GM21723 (cell line): ENCODE data around the gene USP48.
"Not testable (repeated sequence)": the region's sequence is repeated elsewhere in the genome, so short reads cannot be mapped to it uniquely, and the experiment has no call there.

Experiments
- ATAC-seq: cut with Tn5 transposase; IDR thresholded peaks from one replicate; pipeline ENCODE4 v1.9.1; 2021; ENCODE audit warnings: mild to moderate bottlenecking, moderate library complexity; ENCODE audit not compliant: unreplicated experiment

USP48 gene

GRCh38 chr1:21702780-21703179 is 80.2 kb downstream of the USP48 start:
- no peak for ATAC-seq

DNA sequence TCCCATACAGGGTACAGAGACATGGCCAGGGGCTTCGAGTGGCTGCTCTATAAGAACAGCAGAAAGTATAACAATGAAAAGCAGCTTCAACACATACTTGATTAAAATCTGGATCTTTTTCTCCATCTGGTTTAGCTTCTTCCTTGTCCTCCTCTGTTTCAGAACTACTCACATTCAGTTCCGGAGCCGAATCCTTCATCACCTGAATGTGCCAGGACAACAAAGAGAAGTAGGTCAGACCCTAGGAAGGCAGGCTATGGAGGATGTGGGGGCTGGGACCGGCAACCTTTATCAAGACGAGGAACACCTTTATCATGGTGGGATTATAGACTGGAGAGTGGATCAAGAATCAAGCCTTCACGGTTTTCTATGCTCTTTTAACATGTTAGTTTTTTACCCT is 81.5 kb downstream of the USP48 start:
- no peak for ATAC-seq

DNA sequence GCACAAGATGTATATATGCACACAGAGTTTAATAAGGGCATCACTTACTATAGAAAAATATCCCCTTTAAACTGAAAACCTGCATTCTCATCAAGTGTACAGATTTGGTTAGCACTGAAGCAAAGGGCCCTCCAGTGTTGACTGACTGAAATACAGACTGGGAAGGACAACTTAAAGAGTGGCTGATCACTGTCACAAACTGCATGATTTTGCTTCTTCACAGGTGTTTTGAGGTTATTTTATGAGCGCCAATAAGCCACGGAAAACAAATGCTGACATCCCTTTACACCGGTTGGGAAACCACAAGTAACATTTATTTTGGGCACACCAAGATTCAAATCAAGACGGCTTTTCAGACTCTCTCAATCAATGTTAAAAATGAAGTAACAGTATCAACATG is 82.9 kb downstream of the USP48 start:
- ATAC-seq: no peak

- ATAC-seq: no peak
These were observed 86.0 kb downstream of the USP48 start for GRCh38 chr1:21696931-21697330.

DNA sequence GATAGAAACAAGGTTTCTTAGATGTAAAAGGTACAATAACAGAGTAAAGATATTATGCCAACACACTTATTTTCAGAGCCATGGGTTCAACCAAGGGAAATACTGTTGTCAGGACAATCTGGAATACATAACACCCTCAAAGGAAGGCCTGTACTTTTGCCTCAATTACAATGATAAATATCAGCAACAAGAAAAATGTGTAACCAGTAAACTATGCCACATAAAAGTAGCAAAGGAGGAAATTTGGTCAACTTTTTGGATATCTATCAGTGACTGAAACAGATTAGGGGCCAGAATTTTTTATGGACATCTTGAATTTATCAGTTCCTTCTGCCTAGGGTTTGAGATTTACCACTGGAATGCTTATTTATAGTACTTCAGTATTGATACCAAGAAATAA is 89.2 kb downstream of the USP48 start:
- ATAC-seq: no peak

GRCh38 chr1:21691739-21692138 is 91.2 kb downstream of the USP48 start:
- no peak for ATAC-seq

GRCh38 chr1:21689661-21690372 is 93.1 kb downstream of the USP48 start:
- no peak for ATAC-seq

DNA sequence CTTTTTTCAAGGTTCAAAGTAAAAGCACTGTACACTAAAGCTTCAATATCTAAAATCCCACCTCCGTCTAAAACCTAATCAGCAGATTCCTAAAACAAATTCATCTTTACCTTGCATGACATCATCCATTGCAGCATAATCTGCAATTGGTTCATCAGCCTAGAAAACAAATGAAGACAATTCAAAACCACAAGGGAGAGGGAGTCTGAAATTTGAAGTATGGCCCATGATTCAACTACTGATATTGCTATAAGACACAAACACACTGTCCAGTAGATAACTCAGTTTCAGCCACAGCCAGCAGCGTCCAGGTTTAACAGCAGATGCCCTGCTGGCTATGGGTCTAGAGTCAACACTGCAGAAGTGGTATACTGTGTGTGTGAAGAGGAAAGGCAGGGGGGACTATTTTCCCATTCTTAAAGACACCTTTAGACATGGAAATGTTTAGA is 95.8 kb downstream of the USP48 start:
- no peak for ATAC-seq

DNA sequence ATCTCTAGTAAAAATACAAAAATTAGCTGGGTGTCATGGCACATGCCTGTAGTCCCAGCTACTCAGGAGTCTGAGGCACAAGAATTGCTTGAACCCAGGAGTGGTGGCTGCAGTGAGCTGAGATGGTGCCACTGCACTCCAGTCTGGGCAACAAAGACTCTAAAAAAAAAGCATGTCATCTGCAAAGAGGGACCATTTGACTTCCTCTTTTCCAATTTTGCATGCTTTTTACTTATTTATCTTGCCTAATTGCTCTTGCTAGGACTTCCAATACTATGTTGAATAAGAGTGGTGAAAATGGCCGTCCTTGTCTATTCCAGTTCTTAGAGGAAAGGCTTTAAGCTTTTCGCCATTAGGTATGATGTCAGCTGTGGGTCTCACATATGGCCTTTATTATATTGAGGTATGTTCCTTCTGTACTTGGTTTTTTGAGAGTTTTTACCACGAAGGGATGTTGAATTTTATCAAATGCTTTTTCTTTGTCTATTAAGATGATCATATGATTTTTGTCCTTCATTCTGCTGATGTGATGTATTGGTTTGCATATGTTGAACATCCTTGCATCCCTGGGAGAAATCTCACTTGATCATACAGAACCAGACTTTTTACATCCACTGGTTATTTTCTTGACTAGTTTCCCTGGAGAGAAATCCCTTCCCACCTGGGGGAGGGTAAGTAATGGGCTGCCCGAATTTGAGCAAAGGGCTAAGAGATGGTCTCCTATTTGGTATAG is 96.8 kb downstream of the USP48 start:
- ATAC-seq: no peak

- no peak for ATAC-seq
These were observed 101.5 kb downstream of the USP48 start for GRCh38 chr1:21681426-21681825.

- no peak for ATAC-seq
These were observed 102.0 kb downstream of the USP48 start for GRCh38 chr1:21680918-21681317.

DNA sequence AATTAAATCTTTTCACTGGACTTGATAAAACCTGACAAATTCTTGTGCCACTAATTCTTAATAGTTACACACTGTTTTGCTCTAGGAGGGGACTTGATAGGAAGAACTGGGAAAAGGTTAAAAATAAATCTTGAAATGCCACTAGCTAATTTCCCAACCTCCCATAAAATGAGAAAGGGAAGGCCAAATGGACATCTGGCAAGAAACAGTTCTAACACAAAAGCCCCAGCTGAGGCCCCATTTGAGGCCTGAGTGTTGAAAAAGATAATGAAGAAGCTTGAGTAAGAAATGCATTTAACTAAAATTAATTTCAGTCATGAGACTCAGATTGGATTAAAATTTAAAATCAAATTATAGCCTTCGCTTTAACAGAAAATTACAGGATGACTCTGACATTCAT is 102.6 kb downstream of the USP48 start:
- ATAC-seq: no peak

- no peak for ATAC-seq
These were observed 105.8 kb downstream of the USP48 start for GRCh38 chr1:21677168-21677567.

GRCh38 chr1:21674957-21675356 is 108.0 kb downstream of the USP48 start:
- no peak for ATAC-seq

DNA sequence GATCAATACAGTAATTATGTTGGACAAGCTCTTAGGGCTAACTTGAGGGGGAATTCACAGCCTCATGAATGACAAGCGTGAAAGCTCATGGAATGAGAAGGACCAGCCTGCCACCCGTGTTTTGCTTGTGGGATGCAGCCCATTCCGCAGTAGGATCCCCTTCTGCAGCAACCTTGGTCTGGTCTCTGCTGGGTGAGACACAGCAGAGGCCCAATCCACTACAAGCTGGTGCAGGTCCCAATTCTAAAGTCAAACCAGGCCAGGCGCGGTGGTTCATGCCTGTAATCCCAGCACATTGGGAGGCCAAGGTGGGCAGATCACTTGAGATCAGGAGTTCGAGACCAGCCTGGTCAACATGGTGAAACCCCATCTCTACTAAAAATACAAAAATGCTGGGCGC is 109.1 kb downstream of the USP48 start:
- ATAC-seq: not testable (repeated sequence)

- ATAC-seq: no peak
These were observed 109.6 kb downstream of the USP48 start for GRCh38 chr1:21673277-21673780.

DNA sequence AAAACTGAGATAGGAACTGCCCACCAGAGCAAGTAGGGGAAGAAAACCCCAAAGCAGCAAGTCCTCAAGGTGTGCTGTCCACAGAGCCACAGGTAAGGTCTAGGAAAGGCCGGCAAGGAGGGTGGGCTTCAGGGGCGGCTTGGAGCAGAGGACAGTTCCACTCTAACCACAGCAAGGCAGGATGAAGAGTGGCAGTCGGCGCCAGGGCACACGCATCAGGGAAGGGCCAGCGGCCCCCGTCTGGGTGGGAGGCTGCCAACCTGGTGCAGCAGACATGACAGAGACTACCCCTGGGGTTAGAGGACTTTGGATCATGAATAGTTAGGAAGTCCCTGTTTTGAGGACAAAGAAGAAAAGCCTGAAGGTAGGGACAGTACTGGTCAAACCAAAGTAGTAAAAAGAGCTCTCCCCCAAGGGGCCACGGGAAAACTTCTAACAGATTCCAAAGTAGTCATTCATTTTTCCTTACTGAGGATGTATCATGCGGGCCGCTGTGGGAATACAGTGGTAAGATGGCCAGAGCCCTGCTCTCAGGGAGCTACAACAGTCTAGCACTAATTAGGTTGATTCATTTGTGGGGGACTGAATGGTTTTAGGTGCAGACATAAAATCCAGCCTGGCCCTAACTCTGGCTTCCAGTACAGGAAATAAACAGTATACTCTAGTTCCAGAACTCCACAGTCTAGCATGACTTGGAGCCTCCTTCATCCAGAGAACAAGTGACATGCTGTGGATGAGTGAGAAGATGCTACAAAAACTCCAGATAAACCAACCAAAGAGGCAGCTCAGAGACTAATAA is 110.3 kb downstream of the USP48 start:
- no peak for ATAC-seq

GRCh38 chr1:21671915-21672314 is 111.0 kb downstream of the USP48 start:
- ATAC-seq: no peak

DNA sequence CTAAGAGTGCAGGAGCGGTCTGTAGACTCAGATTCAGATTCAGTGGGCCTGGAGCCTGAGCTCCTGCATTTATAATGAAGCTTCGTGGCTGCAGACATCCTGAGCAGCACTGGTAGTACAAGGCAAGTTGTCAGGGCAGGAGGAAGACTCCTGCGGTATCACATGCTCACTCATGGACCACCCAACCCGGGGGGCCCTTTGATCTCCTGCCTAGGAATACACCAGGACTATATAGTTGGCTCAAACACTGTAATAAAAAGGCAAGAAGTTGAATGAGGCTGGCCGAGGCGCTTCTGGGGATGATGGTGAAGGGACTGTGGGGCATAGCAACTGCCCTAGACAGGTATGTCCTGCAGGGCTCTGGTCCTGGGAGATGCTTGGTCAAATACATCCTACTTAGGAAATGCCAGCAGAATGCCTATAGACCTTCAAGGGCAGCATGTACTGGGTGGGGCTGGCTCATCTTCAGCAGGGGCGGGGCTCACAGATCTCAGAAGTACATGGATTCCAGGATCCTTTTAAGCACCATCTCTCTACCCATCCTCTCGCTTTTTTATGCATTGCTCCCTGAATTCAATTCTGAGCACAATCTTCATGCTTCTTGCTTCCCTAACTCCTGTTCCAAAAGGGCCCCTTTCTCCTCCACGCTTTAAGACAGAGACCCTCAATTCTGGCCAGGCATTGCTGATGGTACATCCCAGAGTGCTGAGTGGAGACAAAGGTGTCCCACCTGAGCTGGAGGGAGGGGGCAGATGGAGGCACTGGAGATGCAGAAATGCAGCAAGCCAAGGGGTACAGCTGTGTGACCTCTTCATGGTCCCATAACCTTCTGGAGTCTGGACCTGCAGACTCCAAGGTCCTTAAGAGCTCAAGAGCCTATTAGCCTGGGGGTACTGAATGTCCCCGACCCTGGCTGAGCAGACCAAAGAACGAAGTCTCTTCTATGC is 111.7 kb downstream of the USP48 start:
- no peak for ATAC-seq
